Neuronal stem cell (in vitro differentiated cells): ENCODE results near the gene AURKAIP1.

Experiments used
- DNase-seq: peaks from one replicate; pipeline ENCODE4 v3.0.0-alpha.2; 2013; ENCODE audit warnings: low spot score
- H2AFZ ChIP-seq: one replicate; pipeline ENCODE4 v1.6.1; 2013; ENCODE audit warnings: mild to moderate bottlenecking, low read length, inconsistent platforms
- H2AK5ac ChIP-seq: 2 replicates; pipeline ENCODE4 v1.6.1; 2013; ENCODE audit warnings: low read depth, mild to moderate bottlenecking, inconsistent platforms, low read length, moderate library complexity, mixed read lengths
- H2BK120ac ChIP-seq: 2 replicates; pipeline ENCODE4 v1.6.1; 2013; ENCODE audit warnings: low read depth, mild to moderate bottlenecking, inconsistent platforms, low read length, moderate library complexity, mixed read lengths
- H2BK12ac ChIP-seq: one replicate; pipeline ENCODE4 v1.6.1; 2013; ENCODE audit warnings: low read length, inconsistent platforms
- H2BK15ac ChIP-seq: 2 replicates; pipeline ENCODE4 v1.6.1; 2013; ENCODE audit warnings: mild to moderate bottlenecking, low read length, inconsistent platforms, mixed read lengths
- H2BK5ac ChIP-seq: one replicate; pipeline ENCODE4 v1.6.1; 2013; ENCODE audit warnings: inconsistent platforms, mild to moderate bottlenecking, low read length, moderate library complexity
- H3K14ac ChIP-seq: one replicate; pipeline ENCODE4 v1.6.1; 2013; ENCODE audit warnings: low read length, inconsistent platforms
- H3K18ac ChIP-seq: 2 replicates; pipeline ENCODE4 v1.6.1; 2013; ENCODE audit warnings: low read length, inconsistent platforms
- H3K23ac ChIP-seq: 2 replicates; pipeline ENCODE4 v1.6.1; 2013; ENCODE audit warnings: low read depth, mild to moderate bottlenecking, mixed read lengths, low read length, inconsistent platforms; ENCODE audit not compliant: poor library complexity
- H3K27ac ChIP-seq: replicated peaks from 3 replicates; pipeline ENCODE4 v1.5.1; 2013; ENCODE audit warnings: low read length, inconsistent platforms
- H3K27me3 ChIP-seq, 3 experiments: 2 replicates each; pipeline ENCODE4 v1.6.1; 2013; ENCODE audit warnings: low read length in 3 of 3, mild to moderate bottlenecking in 2 of 3, inconsistent platforms in 1 of 3, low read depth in 1 of 3, mixed read lengths in 1 of 3, moderate library complexity in 1 of 3; ENCODE audit not compliant: control insufficient read depth in 3 of 3, insufficient read depth in 3 of 3
- H3K36me3 ChIP-seq, 2 donors: replicated peaks in 1 of 2; 2 replicates each; pipeline ENCODE4 v1.6.1; 2013; ENCODE audit warnings: low read length in 2 of 2; ENCODE audit not compliant: control insufficient read depth in 2 of 2, insufficient read depth in 2 of 2
- H3K4ac ChIP-seq: 2 replicates; pipeline ENCODE4 v1.6.1; 2013; ENCODE audit warnings: inconsistent platforms, mild to moderate bottlenecking, low read length, moderate library complexity
- H3K4me1 ChIP-seq, 2 donors: 1 replicate in 1 of 2; 2 replicates in 1 of 2; pipeline ENCODE4 v1.6.1; 2013; ENCODE audit warnings: low read length in 2 of 2, low read depth in 1 of 2; ENCODE audit not compliant: control insufficient read depth in 2 of 2, insufficient read depth in 1 of 2
- H3K4me2 ChIP-seq: one replicate; pipeline ENCODE4 v1.6.1; 2013; ENCODE audit warnings: mild to moderate bottlenecking, low read length, inconsistent platforms; ENCODE audit not compliant: insufficient read depth, poor library complexity, severe bottlenecking
- H3K4me3 ChIP-seq, 2 donors: 2 replicates each; pipeline ENCODE4 v1.5.1; 2013; ENCODE audit warnings: low read length in 2 of 2, mild to moderate bottlenecking in 2 of 2, inconsistent platforms in 1 of 2, moderate library complexity in 1 of 2
- H3K79me1 ChIP-seq: one replicate; pipeline ENCODE4 v1.6.1; 2013; ENCODE audit warnings: low read depth, mild to moderate bottlenecking, inconsistent platforms, low read length, moderate library complexity
- H3K9ac ChIP-seq: one replicate; pipeline ENCODE4 v1.6.1; 2013; ENCODE audit warnings: mild to moderate bottlenecking, low read depth, low read length, inconsistent platforms; ENCODE audit not compliant: poor library complexity
- H3K9me3 ChIP-seq, 2 donors: replicated peaks in 1 of 2; 2 replicates each; pipeline versions ENCODE3 to v1.6.1; 2013; ENCODE audit warnings: low read length in 2 of 2, mild to moderate bottlenecking in 2 of 2, inconsistent platforms in 1 of 2, low read depth in 1 of 2, mixed read lengths in 1 of 2, moderate library complexity in 1 of 2; ENCODE audit not compliant: control insufficient read depth in 2 of 2, insufficient read depth in 1 of 2
- H4K8ac ChIP-seq: one replicate; pipeline ENCODE4 v1.6.1; 2013; ENCODE audit warnings: low read depth, mild to moderate bottlenecking, inconsistent platforms, low read length, moderate library complexity
- H4K91ac ChIP-seq: one replicate; pipeline ENCODE4 v1.6.1; 2013; ENCODE audit warnings: low read length, low read depth, mild to moderate bottlenecking, inconsistent platforms; ENCODE audit not compliant: poor library complexity
- WGBS, 2 donors: extraction: QIAGEN DNeasy Blood & Tissue Kit; methylation state at CpG; one replicate each; pipeline ENCODE4 v1.1.7; 2013; ENCODE audit warnings: missing lambda C conversion rate in 2 of 2, mixed read lengths in 1 of 2; ENCODE audit not compliant: insufficient read length in 2 of 2, insufficient replicate concordance in 1 of 2; ENCODE audit errors: extremely low coverage in 2 of 2; 5-methylcytosine and 5-hydroxymethylcytosine counted together

Gene AURKAIP1

GRCh38 chr1:1344655-1345361, 30.2 kb downstream of the AURKAIP1 start:
- H3K79me1 ChIP-seq: peaks cover 40% of the 10 kb centered on the region
- peak overlapping the region; percentile 70 for H3K9ac ChIP-seq
- H3K14ac ChIP-seq: no peak overlapping the region
- no peak for DNase-seq
- peaks cover 13 to 15% of the 10 kb centered on the region in 2 donors for H3K4me1 ChIP-seq
- H3K27ac ChIP-seq: no peak overlapping the region
- no peak overlapping the region for H3K4ac ChIP-seq
- H3K9me3 ChIP-seq: peaks cover 0 to 9% of the 10 kb centered on the region in 2 donors
- no peak overlapping the region for H4K91ac ChIP-seq
- no peak overlapping the region for H2AFZ ChIP-seq
- H3K23ac ChIP-seq: peak overlapping the region; percentile 73
- no peak overlapping the region for H2AK5ac ChIP-seq
- H2BK12ac ChIP-seq: no peak overlapping the region
- no peak overlapping the region for H4K8ac ChIP-seq
- peak overlapping the region; percentile 39 for H2BK5ac ChIP-seq
- H3K27me3 ChIP-seq: no peaks in the 10 kb centered on the region
- H2BK15ac ChIP-seq: no peak overlapping the region
- no peak overlapping the region for H3K4me2 ChIP-seq
- no peak overlapping the region for H3K4me3 ChIP-seq
- H2BK120ac ChIP-seq: no peak overlapping the region
- WGBS, 2 donors: no CpG with 5 or more reads among the region's 15 CpGs
- no peak overlapping the region for H3K18ac ChIP-seq
- peaks cover 15 to 23% of the 10 kb centered on the region in 2 donors for H3K36me3 ChIP-seq

GRCh38 chr1:1343811-1344421, 31.1 kb downstream of the AURKAIP1 start:
- Histone ChIP-seq H3K9ac (peak overlapping the region; percentile 70), H4K91ac (no peak overlapping the region), H3K9me3 (peaks cover 0 to 9% of the 10 kb centered on the region in 2 donors), H3K4ac (no peak overlapping the region), H3K27ac (no peak overlapping the region), H2BK15ac (no peak overlapping the region), H3K4me1 (peaks cover 13 to 15% of the 10 kb centered on the region in 2 donors), H3K36me3 (peaks cover 18 to 30% of the 10 kb centered on the region in 2 donors), H3K79me1 (peaks cover 40% of the 10 kb centered on the region), H2BK5ac (no peak overlapping the region), H2AFZ (no peak overlapping the region), H2BK120ac (no peak overlapping the region), H3K14ac (no peak overlapping the region), H3K27me3 (no peaks in the 10 kb centered on the region), H2BK12ac (peak overlapping the region; percentile 63), H3K4me2 (no peak overlapping the region), H2AK5ac (no peak overlapping the region), H3K18ac (no peak overlapping the region), H3K4me3 (no peak overlapping the region), H4K8ac (no peak overlapping the region), H3K23ac (peak overlapping the region; percentile 73)
- WGBS, 2 donors: no CpG with 5 or more reads among the region's 24 CpGs
- no peak for DNase-seq

- Histone ChIP-seq H3K4me2 (no peak overlapping the region), H4K8ac (no peak overlapping the region), H2BK120ac (no peak overlapping the region), H2BK5ac (no peak overlapping the region), H3K4me1 (peaks cover 5 to 7% of the 10 kb centered on the region in 2 donors), H3K4ac (no peak overlapping the region), H4K91ac (no peak overlapping the region), H2AFZ (no peak overlapping the region), H3K18ac (no peak overlapping the region), H3K4me3 (no peak overlapping the region), H2AK5ac (no peak overlapping the region), H3K23ac (no peak overlapping the region), H3K36me3 (peaks cover 23 to 38% of the 10 kb centered on the region in 2 donors), H3K9me3 (peaks cover 0 to 9% of the 10 kb centered on the region in 2 donors), H3K27ac (no peak overlapping the region), H3K9ac (no peak overlapping the region), H2BK12ac (no peak overlapping the region), H3K79me1 (peaks cover 32% of the 10 kb centered on the region), H3K14ac (no peak overlapping the region), H2BK15ac (no peak overlapping the region), H3K27me3 (no peaks in the 10 kb centered on the region)
- no CpG with 5 or more reads among the region's 18 CpGs for WGBS, 2 donors
- DNase-seq: no peak
These were observed 32.4 kb downstream of the AURKAIP1 start for GRCh38 chr1:1342584-1343115.

- H3K36me3 ChIP-seq: peaks cover 25 to 44% of the 10 kb centered on the region in 2 donors
- H2BK12ac ChIP-seq: peak overlapping the region; percentile 10
- H2BK120ac ChIP-seq: no peak overlapping the region
- WGBS, 2 donors: no CpG with 5 or more reads among the region's 28 CpGs
- H2BK15ac ChIP-seq: no peak overlapping the region
- no peak for DNase-seq
- no peaks in the 10 kb centered on the region for H3K27me3 ChIP-seq
- H3K4me3 ChIP-seq: no peak overlapping the region
- no peak overlapping the region for H4K8ac ChIP-seq
- H3K79me1 ChIP-seq: peaks cover 30% of the 10 kb centered on the region
- H3K4me2 ChIP-seq: no peak overlapping the region
- H3K27ac ChIP-seq: no peak overlapping the region
- H3K18ac ChIP-seq: peak overlapping the region; percentile 71
- H4K91ac ChIP-seq: no peak overlapping the region
- H3K14ac ChIP-seq: no peak overlapping the region
- H3K9me3 ChIP-seq: peaks cover 0 to 9% of the 10 kb centered on the region in 2 donors
- peak overlapping the region; percentile 39 for H2BK5ac ChIP-seq
- H3K4ac ChIP-seq: no peak overlapping the region
- no peak overlapping the region for H2AK5ac ChIP-seq
- no peak overlapping the region for H2AFZ ChIP-seq
- H3K4me1 ChIP-seq: peaks cover under 1 to 3% of the 10 kb centered on the region in 2 donors
- H3K9ac ChIP-seq: no peak overlapping the region
- H3K23ac ChIP-seq: no peak overlapping the region
These were observed 32.9 kb downstream of the AURKAIP1 start for GRCh38 chr1:1342061-1342562.
